Measurements from ENCODE around the gene DNAJC25.
A peak's percentile ranks its signal among the peaks of the same experiment; 100 is the strongest.

The DNAJC25 gene

DNA sequence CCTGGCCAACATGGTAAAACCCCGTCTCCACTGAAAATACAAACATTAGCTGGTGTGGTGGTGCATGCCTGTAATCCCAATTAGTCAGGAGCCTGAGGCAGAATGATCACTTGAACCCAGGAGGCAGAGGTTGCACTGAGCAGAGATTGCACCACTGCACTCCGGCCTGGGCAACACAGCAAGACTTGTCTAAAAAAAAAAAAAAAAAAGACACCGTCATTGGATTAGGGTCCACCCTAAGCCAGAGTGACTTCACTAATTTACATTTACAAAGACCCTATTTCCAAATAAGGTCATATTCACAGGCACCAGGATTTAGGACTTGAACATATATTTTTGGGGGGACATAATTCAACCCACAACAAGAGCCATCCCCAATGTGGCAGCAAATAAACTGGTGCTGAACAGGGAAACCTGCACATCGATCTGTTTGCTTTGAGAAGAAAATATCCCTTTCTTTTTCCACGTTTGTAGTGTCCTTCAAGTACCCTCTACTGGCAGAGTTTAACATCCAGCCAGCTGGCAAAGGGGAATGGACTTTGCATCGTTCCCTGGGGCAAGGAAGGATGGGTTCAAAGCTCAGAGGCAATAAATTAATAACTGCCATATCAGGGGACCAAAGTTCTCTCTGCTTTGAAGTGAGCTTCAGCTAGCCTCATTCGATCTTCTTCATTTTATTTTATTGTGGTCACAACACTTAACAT lies 3.7 kb upstream of the DNAJC25 start:
- FAIRE-seq (no peak), DNase-seq (ENCODE audit: low spot score) (no peak)

- no peak for FAIRE-seq
Observed at GRCh38 chr9:111628411-111628810, 2.7 kb upstream of the DNAJC25 start.

DNA sequence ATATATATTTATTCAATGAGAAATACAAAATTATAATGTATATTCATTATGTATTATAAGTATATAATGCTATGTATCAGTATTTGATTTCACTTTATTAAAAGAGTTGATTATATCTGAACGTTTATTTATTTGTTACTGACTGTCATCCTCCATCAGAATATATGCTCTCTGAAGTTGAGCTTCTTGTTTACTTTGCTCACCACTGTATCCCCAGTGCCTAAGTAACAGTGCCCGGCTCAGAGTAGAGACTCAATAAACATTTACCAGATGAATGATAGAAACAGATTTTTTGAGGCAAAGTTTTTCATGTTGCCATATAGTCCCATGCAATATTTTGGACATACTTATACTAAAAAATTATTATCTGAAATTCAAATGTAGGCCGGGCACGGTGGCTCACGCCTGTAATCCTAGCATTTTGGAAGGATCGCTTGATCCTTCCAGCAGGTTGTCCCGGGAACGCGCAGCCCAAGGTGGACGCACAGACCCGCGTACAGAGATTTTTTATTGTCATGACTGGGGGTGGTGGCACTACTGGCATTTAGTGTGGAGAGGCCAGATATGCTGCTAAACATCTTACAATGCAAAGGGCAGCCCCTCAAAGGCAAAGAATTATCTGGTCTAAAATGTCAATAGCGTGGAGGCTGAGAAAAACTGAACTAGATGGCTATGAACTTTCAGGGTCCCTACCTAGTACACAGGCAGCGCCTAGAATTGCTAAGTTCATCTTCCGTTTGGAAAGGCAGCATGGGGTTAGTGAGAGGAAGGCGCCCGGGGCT lies 761 bp upstream of the DNAJC25 start:
- FAIRE-seq (peak; percentile 53), DNase-seq (ENCODE audit: low spot score) (no peak)

More at GRCh38 chr9:111628411-111628810, 2.7 kb upstream of the DNAJC25 start:
- DNase-seq (ENCODE audit: low spot score), result no peak

DNA sequence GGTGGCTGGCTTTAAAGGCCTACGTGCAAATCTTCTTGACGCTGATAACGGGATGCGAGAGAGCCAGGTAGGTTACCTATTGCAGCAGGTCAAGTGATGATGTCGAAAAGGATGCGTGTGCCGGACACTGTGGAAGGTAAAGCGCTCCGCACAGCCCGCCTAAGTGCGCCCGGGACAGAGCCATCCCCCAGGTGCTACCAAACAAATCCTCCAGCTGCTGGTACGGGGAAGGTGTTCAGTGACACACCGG lies 245 bp upstream of the DNAJC25 start:
- DNase-seq (ENCODE audit: low spot score) (no peak), FAIRE-seq (no peak)

GRCh38 chr9:111632060-111632459 lies 926 bp downstream of the DNAJC25 start:
- DNase-seq (ENCODE audit: low spot score) (no peak), FAIRE-seq (no peak)

- DNase-seq (ENCODE audit: low spot score), result no peak
- FAIRE-seq, result no peak
Observed at GRCh38 chr9:111632695-111633388, 1.7 kb downstream of the DNAJC25 start.

DNA sequence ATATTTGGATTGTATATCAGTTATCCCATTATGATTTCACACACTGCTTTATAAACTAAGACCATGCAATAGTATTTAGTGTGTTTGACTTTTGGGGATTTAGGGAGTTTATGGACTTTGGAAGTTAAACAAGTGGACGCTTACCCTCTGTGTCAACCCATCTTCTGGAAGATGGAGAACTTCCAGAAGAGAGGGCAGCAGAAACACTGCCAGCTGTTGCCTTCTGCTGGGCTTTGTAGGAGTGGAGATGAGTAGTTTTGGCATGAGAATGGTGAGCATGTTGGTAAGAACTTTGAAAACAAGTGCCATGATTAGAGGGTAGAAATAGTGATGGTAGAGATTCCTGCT lies 2.2 kb downstream of the DNAJC25 start:
- FAIRE-seq (no peak), DNase-seq (ENCODE audit: low spot score) (no peak)

DNA sequence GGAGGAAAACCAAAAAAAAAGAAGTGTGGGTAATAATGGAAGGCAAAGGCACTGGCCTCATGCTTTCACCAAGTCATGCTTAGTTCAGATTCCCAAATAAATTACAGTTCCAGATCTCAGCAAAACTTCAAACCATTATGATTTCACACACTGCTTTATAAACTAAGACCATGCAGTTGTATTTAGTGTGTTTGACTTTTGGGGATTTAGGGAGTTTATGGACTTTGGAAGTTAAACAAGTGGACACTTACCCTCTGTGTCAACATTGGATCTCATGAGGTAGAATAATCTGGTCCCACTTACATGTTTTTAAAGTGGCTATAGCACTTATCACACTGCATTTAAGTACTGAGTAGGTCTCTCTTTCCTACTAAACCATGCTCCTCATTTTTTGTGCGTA lies 3.7 kb downstream of the DNAJC25 start:
- no peak for FAIRE-seq
- DNase-seq (ENCODE audit: low spot score), result no peak

GRCh38 chr9:111637421-111637950 lies 6.4 kb downstream of the DNAJC25 start:
- no peak for FAIRE-seq
- DNase-seq (ENCODE audit: low spot score), result no peak

DNA sequence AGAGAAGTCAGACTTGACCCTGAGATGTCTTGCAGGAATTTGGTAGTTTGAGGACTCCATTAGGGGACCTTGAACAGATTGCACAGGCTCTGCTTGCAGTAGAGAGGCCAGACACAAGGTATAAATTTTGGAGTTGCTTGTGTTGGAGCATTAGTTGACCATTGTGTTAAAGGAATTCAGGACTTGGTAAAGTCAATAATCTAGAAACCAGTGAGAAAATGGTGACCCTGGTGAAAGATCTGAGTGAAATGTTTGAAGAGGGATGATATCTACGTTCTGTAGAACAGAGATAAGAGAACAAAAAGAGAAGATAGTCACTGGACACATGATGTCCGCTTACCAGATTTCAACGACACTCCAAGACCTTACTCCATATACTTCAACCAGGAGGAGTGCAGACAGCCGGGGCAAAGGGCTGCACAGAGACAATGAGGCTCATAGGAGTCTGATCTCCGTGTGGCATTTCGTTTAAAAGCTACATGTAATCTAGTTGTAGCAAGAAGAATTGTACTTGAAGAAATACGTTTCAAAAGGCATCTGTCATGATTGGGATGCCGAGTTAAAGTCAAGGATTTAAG lies 13.2 kb downstream of the DNAJC25 start:
- no peak for FAIRE-seq

GRCh38 chr9:111645806-111646205 lies 14.7 kb downstream of the DNAJC25 start:
- DNase-seq (ENCODE audit: low spot score), result no peak
- FAIRE-seq, result no peak

More for the DNA sequence above, 13.2 kb downstream of the DNAJC25 start:
- DNase-seq (ENCODE audit: low spot score), result no peak

- DNase-seq (ENCODE audit: low spot score), result no peak
- no peak for FAIRE-seq
Observed at GRCh38 chr9:111646417-111646816, 15.3 kb downstream of the DNAJC25 start.

DNA sequence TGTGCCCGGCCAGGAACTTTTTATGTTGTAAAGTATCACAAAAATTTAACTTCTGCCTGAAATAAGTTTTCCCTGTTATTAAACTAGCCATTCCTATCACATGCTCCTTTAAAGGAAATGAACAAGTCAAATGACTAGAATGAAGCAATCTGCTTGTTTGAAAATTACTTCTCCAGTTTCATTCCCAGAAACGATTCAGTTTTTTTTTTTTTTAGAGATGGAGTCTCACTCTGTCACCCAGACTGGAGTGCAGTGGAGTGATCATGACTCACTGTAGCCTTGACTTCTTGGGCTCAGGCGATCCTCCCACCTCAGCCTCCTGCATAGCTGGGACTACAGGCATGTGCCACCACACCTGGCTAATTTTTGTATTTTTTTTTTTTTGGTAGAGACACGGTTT lies 16.9 kb downstream of the DNAJC25 start:
- FAIRE-seq (no peak), DNase-seq (ENCODE audit: low spot score) (no peak)

- DNase-seq (ENCODE audit: low spot score) (no peak), FAIRE-seq (no peak)
Observed at GRCh38 chr9:111649016-111649415, 17.9 kb downstream of the DNAJC25 start.

GRCh38 chr9:111657051-111657450 lies 25.9 kb downstream of the DNAJC25 start:
- FAIRE-seq (no peak), DNase-seq (ENCODE audit: low spot score) (no peak)

DNA sequence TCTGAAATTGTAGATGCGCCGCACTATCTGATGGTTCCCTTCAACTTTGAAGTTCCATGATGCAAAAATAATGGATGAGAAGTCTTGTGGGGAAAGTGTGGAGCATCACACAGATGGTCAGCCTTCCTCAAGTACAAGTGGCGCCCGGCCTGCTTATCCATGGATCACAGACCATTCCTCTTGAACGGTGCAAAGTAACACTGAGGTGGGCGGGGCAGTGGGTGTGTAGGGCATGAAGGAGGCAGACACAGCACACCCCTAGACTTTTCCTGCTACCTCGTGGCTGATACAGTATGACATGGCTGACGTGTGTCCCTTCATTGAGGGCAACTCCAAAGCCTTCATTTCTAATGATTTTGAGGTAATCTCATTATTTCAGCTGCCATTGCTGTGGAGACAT lies 27.8 kb downstream of the DNAJC25 start:
- DNase-seq (ENCODE audit: low spot score) (no peak), FAIRE-seq (no peak)

DNA sequence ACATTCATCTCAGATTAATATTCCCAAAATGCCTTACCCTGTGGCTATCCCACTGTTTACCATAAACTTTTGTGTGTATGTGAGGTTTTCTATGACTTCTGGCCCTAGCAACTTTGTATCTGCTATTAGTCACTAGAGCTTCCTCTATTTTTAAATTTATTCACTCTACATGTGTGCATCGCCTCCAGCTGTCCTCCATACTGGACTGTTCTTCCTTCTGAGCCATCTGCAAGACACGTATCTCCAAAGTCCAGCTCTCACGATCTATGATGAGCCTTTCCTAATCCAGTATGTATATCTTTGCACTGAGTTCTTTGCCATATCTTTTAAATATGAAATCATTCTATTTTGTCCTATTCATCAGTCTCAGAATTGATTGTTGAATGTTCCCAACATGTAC lies 28.6 kb downstream of the DNAJC25 start:
- no peak for FAIRE-seq
- no peak for DNase-seq (ENCODE audit: low spot score)

- DNase-seq (ENCODE audit: low spot score), result peak; percentile 25
- no peak for FAIRE-seq
Observed at GRCh38 chr9:111661150-111661801, 30.1 kb downstream of the DNAJC25 start, which contains the start of gene GNG10. GNG10 (plus strand) TSS chr9:111661605; CDS start chr9:111661635, 30 bp downstream.

GRCh38 chr9:111661802-111662521 lies 30.8 kb downstream of the DNAJC25 start:
- DNase-seq (ENCODE audit: low spot score), result no peak
- FAIRE-seq, result no peak

- DNase-seq (ENCODE audit: low spot score) (no peak), FAIRE-seq (no peak)
Observed at GRCh38 chr9:111662576-111663300, 31.6 kb downstream of the DNAJC25 start.

Measured in RCC 7860 (cell line).